ENCODE measurements around the gene GALNT10.

The GALNT10 gene

DNA sequence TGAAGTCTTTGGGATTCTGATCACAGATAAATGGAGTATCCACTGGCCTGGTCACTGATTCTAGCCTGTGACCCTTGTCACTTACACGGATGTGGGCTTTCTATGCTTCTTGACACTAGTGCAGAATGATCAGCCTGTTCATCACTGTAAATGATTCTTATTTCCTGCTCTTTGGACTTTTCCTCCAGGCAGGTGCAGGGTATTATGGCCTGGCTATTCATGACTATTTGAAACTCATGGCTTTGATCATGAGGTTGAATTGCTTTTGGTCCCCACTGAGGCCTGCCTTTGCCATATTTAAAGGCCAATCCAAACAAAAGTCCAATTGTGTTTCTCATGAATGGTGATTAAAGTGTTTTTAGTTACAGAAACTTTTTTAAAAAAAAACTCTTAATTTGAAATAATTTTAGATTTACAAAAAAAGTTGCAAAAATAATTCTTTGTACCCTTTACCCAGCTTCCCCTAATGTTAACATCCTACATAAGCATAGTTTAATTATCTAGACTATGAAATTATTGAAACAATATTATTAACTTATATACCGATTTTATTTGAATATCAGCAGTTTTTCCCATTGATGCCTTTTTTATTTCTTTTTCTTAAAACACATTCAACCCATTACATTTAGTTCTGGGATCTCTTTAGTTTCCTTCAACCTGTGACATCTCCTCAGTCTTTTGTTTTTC, 68.1 kb downstream of the GALNT10 start:
- Histone ChIP-seq H3K4me1 (peaks cover 0 to 7% (median 0%) of the 10 kb centered on the region in 10 experiments; a peak in 4 of 20 replicates), H3K9me3 (replicated peaks in 1 of 11) (peaks cover 0 to 13% (median 0%) of the 10 kb centered on the region in 11 experiments; a peak in 2 of 22 replicates), H3K27me3 (no peaks in the 10 kb centered on the region), H3K9ac (no peak overlapping the region), H3K36me3 (peaks cover 0 to 23% (median 0%) of the 10 kb centered on the region in 11 experiments; a peak in 6 of 22 replicates), H3K4me2 (no peak overlapping the region), H4K20me1 (no peaks in the 10 kb centered on the region), H3K4me3 (no peak overlapping the region), H3K27ac (no peak overlapping the region)
- no peak for TF ChIP-seq Cebpa-rat (IDR thresholded peaks at IDR 0.05)

DNA sequence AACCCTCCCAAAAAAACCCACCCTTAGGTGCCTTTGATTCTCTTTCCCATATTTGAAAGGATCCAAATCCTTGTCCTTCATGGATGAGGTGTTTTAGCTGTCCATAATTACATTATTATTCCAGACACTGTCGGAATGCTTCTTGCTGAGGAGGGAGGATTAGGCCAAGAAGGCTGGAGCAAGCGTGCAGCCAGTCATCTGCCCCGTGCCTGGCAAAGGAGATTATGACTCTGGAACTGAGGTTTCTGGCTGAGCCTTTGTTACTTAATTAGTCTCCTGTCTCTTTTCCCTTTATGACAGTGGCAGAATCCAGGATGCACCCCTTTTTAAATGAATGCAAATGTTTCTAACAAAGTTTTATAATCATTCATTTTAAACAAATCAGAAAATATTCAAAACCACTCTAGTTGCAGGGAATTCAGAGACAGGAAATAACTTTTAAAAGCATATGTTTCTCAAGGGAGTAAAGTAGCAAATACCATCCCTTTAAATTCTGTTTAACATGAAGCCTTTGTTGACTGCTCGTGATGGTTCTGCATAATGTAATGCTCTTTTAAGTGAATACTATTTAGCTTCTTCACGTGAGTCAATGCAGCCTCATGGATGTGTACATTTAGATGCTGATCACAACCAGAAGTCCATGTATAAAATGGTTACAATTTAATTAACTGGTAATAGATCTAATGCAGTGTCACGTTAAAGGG, 69.8 kb downstream of the GALNT10 start:
- Histone ChIP-seq H3K36me3 (peaks cover 0 to 13% (median 0%) of the 10 kb centered on the region in 11 experiments; a peak in 6 of 22 replicates), H3K4me3 (no peak overlapping the region), H3K27me3 (no peaks in the 10 kb centered on the region), H3K27ac (no peak overlapping the region), H4K20me1 (no peaks in the 10 kb centered on the region), H3K9me3 (replicated peaks in 1 of 11) (peaks cover 0 to 13% (median 0%) of the 10 kb centered on the region in 11 experiments; a peak in 2 of 22 replicates), H3K4me2 (no peak overlapping the region), H3K9ac (no peak overlapping the region), H3K4me1 (peaks cover 0 to 12% (median 6%) of the 10 kb centered on the region in 10 experiments; a peak in 9 of 20 replicates)
- no peak for TF ChIP-seq Cebpa-rat (IDR thresholded peaks at IDR 0.05)

GRCh38 chr5:154262342-154262741, 71.8 kb downstream of the GALNT10 start:
- H3K27me3 ChIP-seq = no peaks in the 10 kb centered on the region
- H3K4me1 ChIP-seq = peaks cover 0 to 12% (median 6%) of the 10 kb centered on the region in 10 experiments; a peak in 9 of 20 replicates
- no peak overlapping the region for H3K4me3 ChIP-seq
- H3K4me2 ChIP-seq = no peak overlapping the region
- TF ChIP-seq Cebpa-rat (IDR thresholded peaks at IDR 0.05) = no peak
- peaks cover 0 to 13% (median 0%) of the 10 kb centered on the region in 11 experiments; a peak in 6 of 22 replicates for H3K36me3 ChIP-seq
- no peak overlapping the region for H3K27ac ChIP-seq
- H4K20me1 ChIP-seq = no peaks in the 10 kb centered on the region; a peak in 1 of 22 replicates
- H3K9me3 ChIP-seq (replicated peaks in 1 of 11) = peaks cover 0 to 13% (median 0%) of the 10 kb centered on the region in 11 experiments; a peak in 2 of 22 replicates
- no peak overlapping the region for H3K9ac ChIP-seq

GRCh38 chr5:154264549-154265196, 74.1 kb downstream of the GALNT10 start:
- no peaks in the 10 kb centered on the region for H3K27me3 ChIP-seq
- peak overlapping the region in 6 of 11 experiments; percentile 0 to 34 (median 21); a peak in 5 of 22 replicates for H3K4me2 ChIP-seq
- H3K9me3 ChIP-seq (replicated peaks in 1 of 11) = peaks cover 0 to 13% (median 0%) of the 10 kb centered on the region in 11 experiments; a peak in 2 of 22 replicates
- peaks cover 0 to 13% (median 0%) of the 10 kb centered on the region in 11 experiments; a peak in 6 of 22 replicates for H3K36me3 ChIP-seq
- TF ChIP-seq Cebpa-rat (IDR thresholded peaks at IDR 0.05) = no peak
- no peak overlapping the region for H3K4me3 ChIP-seq
- no peak overlapping the region for H3K27ac ChIP-seq
- no peaks in the 10 kb centered on the region; a peak in 1 of 22 replicates for H4K20me1 ChIP-seq
- peaks cover 0 to 12% (median 6%) of the 10 kb centered on the region in 10 experiments; a peak in 9 of 20 replicates for H3K4me1 ChIP-seq
- H3K9ac ChIP-seq = no peak overlapping the region

GRCh38 chr5:154265197-154265773, 74.8 kb downstream of the GALNT10 start:
- Histone ChIP-seq H3K4me3 (no peak overlapping the region), H3K9ac (no peak overlapping the region), H4K20me1 (no peaks in the 10 kb centered on the region; a peak in 1 of 22 replicates), H3K4me2 (peak overlapping the region in 6 of 11 experiments; percentile 0 to 34 (median 21); a peak in 5 of 22 replicates), H3K27me3 (no peaks in the 10 kb centered on the region), H3K9me3 (replicated peaks in 1 of 11) (peaks cover 0 to 13% (median 0%) of the 10 kb centered on the region in 11 experiments; a peak in 2 of 22 replicates), H3K36me3 (peaks cover 0 to 13% (median 0%) of the 10 kb centered on the region in 11 experiments; a peak in 6 of 22 replicates), H3K27ac (no peak overlapping the region), H3K4me1 (peaks cover 0 to 12% (median 6%) of the 10 kb centered on the region in 10 experiments; a peak in 9 of 20 replicates)
- TF ChIP-seq Cebpa-rat (IDR thresholded peaks at IDR 0.05) = no peak

- no peak overlapping the region for H3K27ac ChIP-seq
- no peak overlapping the region for H3K4me3 ChIP-seq
- H3K4me1 ChIP-seq = peaks cover 7 to 22% (median 16%) of the 10 kb centered on the region in 10 experiments; a peak in 19 of 20 replicates
- TF ChIP-seq Cebpa-rat (IDR thresholded peaks at IDR 0.05) = no peak
- H3K9me3 ChIP-seq (replicated peaks in 1 of 11) = peaks cover 0 to 9% (median 0%) of the 10 kb centered on the region in 11 experiments; a peak in 2 of 22 replicates
- H4K20me1 ChIP-seq = no peaks in the 10 kb centered on the region; a peak in 1 of 22 replicates
- no peaks in the 10 kb centered on the region for H3K27me3 ChIP-seq
- peaks cover 0 to 11% (median 0%) of the 10 kb centered on the region in 11 experiments; a peak in 5 of 22 replicates for H3K36me3 ChIP-seq
- H3K4me2 ChIP-seq = no peak overlapping the region
- H3K9ac ChIP-seq = no peak overlapping the region
Measured at GRCh38 chr5:154267516-154267915, 77.0 kb downstream of the GALNT10 start.

DNA sequence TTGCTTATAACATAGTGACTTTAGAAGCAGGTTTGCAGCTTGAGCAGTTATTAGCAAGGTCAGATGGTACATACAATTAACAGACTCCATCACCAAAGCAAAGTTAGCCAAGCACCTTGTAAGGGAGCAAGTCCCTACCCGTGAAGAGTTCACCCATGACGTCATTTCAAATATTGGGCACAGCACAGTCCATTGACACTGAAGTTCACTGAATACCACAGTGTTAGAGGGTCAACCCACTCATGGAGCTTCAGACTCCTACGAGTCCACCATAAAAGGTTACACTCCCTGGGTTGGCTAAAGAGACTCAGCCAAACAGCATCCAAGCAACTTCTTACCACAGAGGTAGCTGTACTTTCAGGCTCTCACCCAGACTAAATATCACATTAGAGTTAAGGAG, 77.5 kb downstream of the GALNT10 start:
- no peak overlapping the region for H3K9ac ChIP-seq
- no peak overlapping the region for H3K4me3 ChIP-seq
- H3K36me3 ChIP-seq = peaks cover 0 to 5% (median 0%) of the 10 kb centered on the region in 11 experiments; a peak in 4 of 22 replicates
- no peak overlapping the region for H3K4me2 ChIP-seq
- no peak for TF ChIP-seq Cebpa-rat (IDR thresholded peaks at IDR 0.05)
- peaks cover 0 to 4% (median 0%) of the 10 kb centered on the region in 11 experiments; a peak in 1 of 22 replicates for H4K20me1 ChIP-seq
- peaks cover 13 to 27% (median 21%) of the 10 kb centered on the region in 10 experiments for H3K4me1 ChIP-seq
- H3K9me3 ChIP-seq (replicated peaks in 1 of 11) = peaks cover 0 to 3% (median 0%) of the 10 kb centered on the region in 11 experiments; a peak in 1 of 22 replicates
- no peaks in the 10 kb centered on the region for H3K27me3 ChIP-seq
- H3K27ac ChIP-seq = no peak overlapping the region

GRCh38 chr5:154269414-154269813, 78.9 kb downstream of the GALNT10 start:
- H3K4me2 ChIP-seq = no peak overlapping the region
- no peaks in the 10 kb centered on the region for H3K9me3 ChIP-seq (replicated peaks in 1 of 11)
- no peaks in the 10 kb centered on the region for H3K36me3 ChIP-seq
- no peak overlapping the region for H3K9ac ChIP-seq
- H3K4me1 ChIP-seq = peaks cover 21 to 33% (median 27%) of the 10 kb centered on the region in 10 experiments
- H3K27ac ChIP-seq = no peak overlapping the region
- no peaks in the 10 kb centered on the region for H3K27me3 ChIP-seq
- peaks cover 0 to 4% (median 0%) of the 10 kb centered on the region in 11 experiments; a peak in 1 of 22 replicates for H4K20me1 ChIP-seq
- no peak overlapping the region for H3K4me3 ChIP-seq
- TF ChIP-seq Cebpa-rat (IDR thresholded peaks at IDR 0.05) = no peak
